ENCODE results near the gene ADCY9.

ADCY9 gene

GRCh38 chr16:4089251-4089810 is 26.9 kb downstream of the ADCY9 start:
- H3K36me3 ChIP-seq (ENCODE audit: control insufficient read depth, insufficient read depth, low read length): no peaks in the 10 kb centered on the region
- no peak overlapping the region for H3K9ac ChIP-seq (ENCODE audit: low read depth, low read length)
- no peaks in the 10 kb centered on the region for H3K9me3 ChIP-seq (ENCODE audit: control insufficient read depth, insufficient read depth, low read length)
- H3K4me3 ChIP-seq (ENCODE audit: low read depth, low read length): no peak overlapping the region
- H3K27me3 ChIP-seq (ENCODE audit: control insufficient read depth, insufficient read depth, low read length): no peaks in the 10 kb centered on the region
- no peaks in the 10 kb centered on the region for H3K4me1 ChIP-seq (ENCODE audit: control insufficient read depth, insufficient read depth, low read length)

GRCh38 chr16:4087990-4088577 is 28.2 kb downstream of the ADCY9 start:
- Histone ChIP-seq H3K36me3 (ENCODE audit: control insufficient read depth, insufficient read depth, low read length) (no peaks in the 10 kb centered on the region), H3K9ac (ENCODE audit: low read depth, low read length) (no peak overlapping the region), H3K4me3 (ENCODE audit: low read depth, low read length) (no peak overlapping the region), H3K27me3 (ENCODE audit: control insufficient read depth, insufficient read depth, low read length) (no peaks in the 10 kb centered on the region), H3K9me3 (ENCODE audit: control insufficient read depth, insufficient read depth, low read length) (no peaks in the 10 kb centered on the region), H3K4me1 (ENCODE audit: control insufficient read depth, insufficient read depth, low read length) (no peaks in the 10 kb centered on the region)

- Histone ChIP-seq H3K27me3 (ENCODE audit: control insufficient read depth, insufficient read depth, low read length) (no peaks in the 10 kb centered on the region), H3K4me1 (ENCODE audit: control insufficient read depth, insufficient read depth, low read length) (no peaks in the 10 kb centered on the region), H3K36me3 (ENCODE audit: control insufficient read depth, insufficient read depth, low read length) (peaks cover 3% of the 10 kb centered on the region), H3K4me3 (ENCODE audit: low read depth, low read length) (no peak overlapping the region), H3K9ac (ENCODE audit: low read depth, low read length) (no peak overlapping the region), H3K9me3 (ENCODE audit: control insufficient read depth, insufficient read depth, low read length) (no peaks in the 10 kb centered on the region)
Observed at GRCh38 chr16:4087099-4087885, 28.9 kb downstream of the ADCY9 start.

GRCh38 chr16:4086153-4086552 is 30.1 kb downstream of the ADCY9 start:
- Histone ChIP-seq H3K9ac (ENCODE audit: low read depth, low read length) (no peak overlapping the region), H3K27me3 (ENCODE audit: control insufficient read depth, insufficient read depth, low read length) (no peaks in the 10 kb centered on the region)

GRCh38 chr16:4085405-4085970 is 30.8 kb downstream of the ADCY9 start:
- no peak overlapping the region for H3K4me3 ChIP-seq (ENCODE audit: low read depth, low read length)
- no peaks in the 10 kb centered on the region for H3K27me3 ChIP-seq (ENCODE audit: control insufficient read depth, insufficient read depth, low read length)
- H3K9me3 ChIP-seq (ENCODE audit: control insufficient read depth, insufficient read depth, low read length): no peaks in the 10 kb centered on the region
- H3K9ac ChIP-seq (ENCODE audit: low read depth, low read length): no peak overlapping the region
- peaks cover 3% of the 10 kb centered on the region for H3K36me3 ChIP-seq (ENCODE audit: control insufficient read depth, insufficient read depth, low read length)
- no peaks in the 10 kb centered on the region for H3K4me1 ChIP-seq (ENCODE audit: control insufficient read depth, insufficient read depth, low read length)

More at GRCh38 chr16:4086153-4086552, 30.1 kb downstream of the ADCY9 start:
- Histone ChIP-seq H3K9me3 (ENCODE audit: control insufficient read depth, insufficient read depth, low read length) (no peaks in the 10 kb centered on the region), H3K36me3 (ENCODE audit: control insufficient read depth, insufficient read depth, low read length) (peaks cover 3% of the 10 kb centered on the region), H3K4me3 (ENCODE audit: low read depth, low read length) (no peak overlapping the region), H3K4me1 (ENCODE audit: control insufficient read depth, insufficient read depth, low read length) (no peaks in the 10 kb centered on the region)

- Histone ChIP-seq H3K27me3 (ENCODE audit: control insufficient read depth, insufficient read depth, low read length) (no peaks in the 10 kb centered on the region), H3K4me1 (ENCODE audit: control insufficient read depth, insufficient read depth, low read length) (no peaks in the 10 kb centered on the region), H3K4me3 (ENCODE audit: low read depth, low read length) (no peak overlapping the region), H3K9ac (ENCODE audit: low read depth, low read length) (no peak overlapping the region), H3K36me3 (ENCODE audit: control insufficient read depth, insufficient read depth, low read length) (peaks cover 3% of the 10 kb centered on the region), H3K9me3 (ENCODE audit: control insufficient read depth, insufficient read depth, low read length) (no peaks in the 10 kb centered on the region)
Observed at GRCh38 chr16:4083347-4083870, 32.8 kb downstream of the ADCY9 start.

GRCh38 chr16:4082474-4083044 is 33.7 kb downstream of the ADCY9 start:
- Histone ChIP-seq H3K4me3 (ENCODE audit: low read depth, low read length) (no peak overlapping the region), H3K4me1 (ENCODE audit: control insufficient read depth, insufficient read depth, low read length) (no peaks in the 10 kb centered on the region), H3K9ac (ENCODE audit: low read depth, low read length) (no peak overlapping the region), H3K9me3 (ENCODE audit: control insufficient read depth, insufficient read depth, low read length) (no peaks in the 10 kb centered on the region), H3K27me3 (ENCODE audit: control insufficient read depth, insufficient read depth, low read length) (no peaks in the 10 kb centered on the region), H3K36me3 (ENCODE audit: control insufficient read depth, insufficient read depth, low read length) (peaks cover 3% of the 10 kb centered on the region)

- no peak overlapping the region for H3K4me3 ChIP-seq (ENCODE audit: low read depth, low read length)
- H3K9ac ChIP-seq (ENCODE audit: low read depth, low read length): peak overlapping the region; percentile 8
Observed at GRCh38 chr16:4081521-4082021, 34.7 kb downstream of the ADCY9 start.

GRCh38 chr16:4081047-4081446 is 35.2 kb downstream of the ADCY9 start:
- peaks cover 3% of the 10 kb centered on the region for H3K4me1 ChIP-seq (ENCODE audit: control insufficient read depth, insufficient read depth, low read length)
- no peak overlapping the region for H3K4me3 ChIP-seq (ENCODE audit: low read depth, low read length)
- H3K27me3 ChIP-seq (ENCODE audit: control insufficient read depth, insufficient read depth, low read length): no peaks in the 10 kb centered on the region
- H3K9ac ChIP-seq (ENCODE audit: low read depth, low read length): no peak overlapping the region
- H3K36me3 ChIP-seq (ENCODE audit: control insufficient read depth, insufficient read depth, low read length): peaks cover 3% of the 10 kb centered on the region
- no peaks in the 10 kb centered on the region for H3K9me3 ChIP-seq (ENCODE audit: control insufficient read depth, insufficient read depth, low read length)

More at GRCh38 chr16:4081521-4082021, 34.7 kb downstream of the ADCY9 start:
- Histone ChIP-seq H3K36me3 (ENCODE audit: control insufficient read depth, insufficient read depth, low read length) (peaks cover 3% of the 10 kb centered on the region), H3K27me3 (ENCODE audit: control insufficient read depth, insufficient read depth, low read length) (no peaks in the 10 kb centered on the region), H3K4me1 (ENCODE audit: control insufficient read depth, insufficient read depth, low read length) (peaks cover 3% of the 10 kb centered on the region), H3K9me3 (ENCODE audit: control insufficient read depth, insufficient read depth, low read length) (no peaks in the 10 kb centered on the region)

- Histone ChIP-seq H3K9ac (ENCODE audit: low read depth, low read length) (no peak overlapping the region), H3K4me1 (ENCODE audit: control insufficient read depth, insufficient read depth, low read length) (peaks cover 3% of the 10 kb centered on the region), H3K4me3 (ENCODE audit: low read depth, low read length) (no peak overlapping the region), H3K36me3 (ENCODE audit: control insufficient read depth, insufficient read depth, low read length) (no peaks in the 10 kb centered on the region), H3K9me3 (ENCODE audit: control insufficient read depth, insufficient read depth, low read length) (no peaks in the 10 kb centered on the region), H3K27me3 (ENCODE audit: control insufficient read depth, insufficient read depth, low read length) (no peaks in the 10 kb centered on the region)
Observed at GRCh38 chr16:4077174-4077649, 39.0 kb downstream of the ADCY9 start.

GRCh38 chr16:4075534-4075933 is 40.7 kb downstream of the ADCY9 start:
- Histone ChIP-seq H3K4me3 (ENCODE audit: low read depth, low read length) (no peak overlapping the region), H3K9ac (ENCODE audit: low read depth, low read length) (no peak overlapping the region), H3K4me1 (ENCODE audit: control insufficient read depth, insufficient read depth, low read length) (peaks cover 3% of the 10 kb centered on the region), H3K9me3 (ENCODE audit: control insufficient read depth, insufficient read depth, low read length) (no peaks in the 10 kb centered on the region), H3K27me3 (ENCODE audit: control insufficient read depth, insufficient read depth, low read length) (no peaks in the 10 kb centered on the region), H3K36me3 (ENCODE audit: control insufficient read depth, insufficient read depth, low read length) (no peaks in the 10 kb centered on the region)

All from iPS-15b (cell line).